WTC11 (cell line): ENCODE data around the gene PTGIS. TPM values are rescaled to one million over a fixed set of nuclear protein-coding genes. Genes with fewer than 3 reads are reported as not detected.
A peak's percentile ranks its signal among the peaks of the same experiment; 100 is the strongest.

Experiments
- ATAC-seq: fragments of 200-7000 bp; cut with Tn5 transposase; 2 replicates; pipeline ENCODE4 v1.10.0; 2021; ENCODE audit warnings: mild to moderate bottlenecking, moderate library complexity
- CTCF ChIA-PET: fragments of 300-600 bp; sonication (Branson Sonifier 250); formaldehyde crosslinking; loops from one replicate; lab custom pipeline; 2021; ENCODE audit warnings: antibody characterized with exemption; lab: Charles Lee
- POLR2A ChIA-PET: fragments of 350-600 bp; sonication (Branson Sonifier 250); formaldehyde crosslinking; loops from one replicate; lab custom pipeline; 2021; ENCODE audit warnings: antibody characterized with exemption; lab: Charles Lee
- DNase-seq: peaks from one replicate; pipeline ENCODE4 v3.0.0; 2021; ENCODE audit warnings: low spot score
- H3K27ac Mint-ChIP-seq: 2 replicates; pipeline ENCODE4 v1.8.0; 2021; ENCODE audit warnings: mixed read lengths
- H3K27me3 Mint-ChIP-seq: 2 replicates; pipeline ENCODE4 v1.8.0; 2021; ENCODE audit warnings: low read depth, mild to moderate bottlenecking, moderate library complexity, mixed read lengths
- H3K36me3 Mint-ChIP-seq: 2 replicates; pipeline ENCODE4 v1.8.0; 2021; ENCODE audit warnings: mixed read lengths
- H3K4me1 Mint-ChIP-seq: 2 replicates; pipeline ENCODE4 v1.8.0; 2022; ENCODE audit warnings: mixed read lengths
- H3K4me3 Mint-ChIP-seq: 2 replicates; pipeline ENCODE4 v1.8.0; 2021; ENCODE audit warnings: mild to moderate bottlenecking, moderate library complexity, mixed read lengths
- H3K9me3 Mint-ChIP-seq: 2 replicates; pipeline ENCODE4 v1.8.0; 2021; ENCODE audit warnings: mixed read lengths
- CREB1 ChIP-seq: sonication (generic); formaldehyde crosslinking; IDR thresholded peaks from 2 replicates; pipeline ENCODE4 v1.8.0; 2023; ENCODE audit warnings: mild to moderate bottlenecking, missing genetic modification reagents
- CTCF ChIP-seq: fragments of 200-600 bp; IDR thresholded peaks from 2 replicates; pipeline ENCODE4 v1.8.0; 2022; ENCODE audit warnings: antibody characterized with exemption
- E2F4 ChIP-seq: sonication (generic); formaldehyde crosslinking; IDR thresholded peaks from 2 replicates; pipeline ENCODE4 v1.8.1; 2022; ENCODE audit warnings: low read depth, mild to moderate bottlenecking, moderate library complexity, missing genetic modification reagents, borderline replicate concordance
- E2F5 ChIP-seq: sonication (generic); formaldehyde crosslinking; IDR thresholded peaks from 2 replicates; pipeline ENCODE4 v1.8.1; 2022; ENCODE audit warnings: mild to moderate bottlenecking, moderate library complexity, missing genetic modification reagents
- ETV6 ChIP-seq: sonication (generic); formaldehyde crosslinking; IDR thresholded peaks from 2 replicates; pipeline ENCODE4 v1.8.1; 2022; ENCODE audit warnings: mild to moderate bottlenecking, missing genetic modification reagents
- FOXJ3 ChIP-seq: sonication (generic); formaldehyde crosslinking; IDR thresholded peaks from 2 replicates; pipeline ENCODE4 v1.9.0; 2021; ENCODE audit warnings: missing genetic modification reagents, mild to moderate bottlenecking, borderline replicate concordance
- GABPB1 ChIP-seq: sonication (generic); formaldehyde crosslinking; IDR thresholded peaks from 2 replicates; pipeline ENCODE4 v1.8.1; 2023; ENCODE audit warnings: mild to moderate bottlenecking, missing genetic modification reagents
- GTF2I ChIP-seq: fragments of 250-450 bp; sonication (Bioruptor Pico); conservative IDR thresholded peaks from 2 replicates; pipeline ENCODE4 v1.4.0; 2021; ENCODE audit warnings: mild to moderate bottlenecking
- IRF1 ChIP-seq: sonication (generic); formaldehyde crosslinking; IDR thresholded peaks from 2 replicates; pipeline ENCODE4 v1.8.0; 2023; ENCODE audit warnings: missing genetic modification reagents
- MAX ChIP-seq: sonication (generic); formaldehyde crosslinking; IDR thresholded peaks from 2 replicates; pipeline ENCODE4 v1.8.0; 2022; ENCODE audit warnings: mild to moderate bottlenecking, missing genetic modification reagents
- MYBL2 ChIP-seq: sonication (generic); formaldehyde crosslinking; IDR thresholded peaks from 2 replicates; pipeline ENCODE4 v1.8.1; 2023; ENCODE audit warnings: mild to moderate bottlenecking, moderate library complexity, missing genetic modification reagents
- NFATC4 ChIP-seq: fragments of 250-450 bp; sonication (Bioruptor Pico); IDR thresholded peaks from 2 replicates; pipeline ENCODE4 v1.9.0; 2021; ENCODE audit warnings: mild to moderate bottlenecking
- NFYB ChIP-seq: sonication (generic); formaldehyde crosslinking; conservative IDR thresholded peaks from 2 replicates; pipeline ENCODE4 v1.8.0; 2022; ENCODE audit warnings: low read depth, missing genetic modification reagents
- NR3C1 ChIP-seq: sonication (generic); formaldehyde crosslinking; conservative IDR thresholded peaks from 2 replicates; pipeline ENCODE4 v1.8.1; 2023; ENCODE audit warnings: low read depth, mild to moderate bottlenecking, missing genetic modification reagents
- PRRX2 ChIP-seq: fragments of 250-450 bp; sonication (Bioruptor Pico); IDR thresholded peaks from 2 replicates; pipeline ENCODE4 v1.8.0; 2021; ENCODE audit warnings: mild to moderate bottlenecking
- SOX15 ChIP-seq: fragments of 250-450 bp; sonication (Bioruptor Pico); IDR thresholded peaks from 2 replicates; pipeline ENCODE4 v1.9.0; 2021; ENCODE audit warnings: mild to moderate bottlenecking
- ZNF219 ChIP-seq: sonication (generic); formaldehyde crosslinking; IDR thresholded peaks from 2 replicates; pipeline ENCODE4 v1.8.0; 2023; ENCODE audit warnings: missing genetic modification reagents, mild to moderate bottlenecking, borderline replicate concordance
- ZNF263 ChIP-seq: sonication (generic); formaldehyde crosslinking; IDR thresholded peaks from 2 replicates; pipeline ENCODE4 v1.8.1; 2022; ENCODE audit warnings: low read depth, mild to moderate bottlenecking, moderate library complexity, missing genetic modification reagents
- ZNF423 ChIP-seq: fragments of 250-450 bp; sonication (Bioruptor Pico); IDR thresholded peaks from 2 replicates; pipeline ENCODE4 v2.1.2; 2022; ENCODE audit warnings: mild to moderate bottlenecking, moderate library complexity
- total RNA-seq: library from RNA; stranded (reverse); gene quantifications from 3 replicates; pipeline ENCODE4 v1.2.3, GENCODE V29; 2021

Gene PTGIS
- total RNA-seq, 1 experiment from 2014 or later: 24.3 TPM

- Mint-ChIP-seq H3K4me1 (peaks cover 3% of the 10 kb centered on the region; the same call in 1 of the 2 replicates), H3K27me3 (no peaks in the 10 kb centered on the region), H3K36me3 (peaks cover 43% of the 10 kb centered on the region), H3K9me3 (peaks cover 10% of the 10 kb centered on the region)
- ChIA-PET POLR2A (interaction anchor here (0.6 to 1.2 kb wide), 2 partner anchors 64 to 67 kb away, joined by 5 read pairs; no protein-coding TSS in a partner anchor), CTCF (interaction anchor here (0.5 to 10.6 kb wide), 86 partner anchors 9 to 394 kb away, joined by 3 to 540 read pairs (median 5); partner anchors contain the start of genes B4GALT5 and RNF114)
- TF ChIP-seq ZNF263 (CRISPR knock-in tag) (no peak), E2F5 (CRISPR knock-in tag) (no peak), GTF2I (CRISPR knock-in tag) (peak; percentile 57; the same call in 1 of the 2 replicates), ETV6 (CRISPR knock-in tag) (no peak; the same call in 1 of the 2 replicates), GABPB1 (no peak), ZNF423 (CRISPR knock-in tag) (no peak), CTCF (peak; percentile 85)
- TF ChIP-seq, all 79 proteins: peak for 2
- DNase-seq: peak; percentile 79
- no peak overlapping the region for H3K4me3 Mint-ChIP-seq
- no peak overlapping the region for H3K27ac Mint-ChIP-seq
- ATAC-seq: peak; percentile 72
Observed at GRCh38 chr20:49541733-49542513, 26.0 kb downstream of the PTGIS start.

- Mint-ChIP-seq H3K27ac (no peak overlapping the region), H3K4me1 (peaks cover 3% of the 10 kb centered on the region; the same call in 1 of the 2 replicates), H3K4me3 (no peak overlapping the region), H3K9me3 (peaks cover 9% of the 10 kb centered on the region), H3K27me3 (no peaks in the 10 kb centered on the region), H3K36me3 (peaks cover 34% of the 10 kb centered on the region)
- TF ChIP-seq E2F4 (CRISPR knock-in tag) (no peak), ETV6 (CRISPR knock-in tag) (no peak), NFATC4 (CRISPR knock-in tag) (no peak), PRRX2 (CRISPR knock-in tag) (no peak), NR3C1 (CRISPR knock-in tag) (no peak), MYBL2 (CRISPR knock-in tag) (no peak), MAX (CRISPR knock-in tag) (no peak), NFYB (CRISPR knock-in tag) (no peak), SOX15 (CRISPR knock-in tag) (no peak), FOXJ3 (no peak), ZNF423 (CRISPR knock-in tag) (no peak), CREB1 (CRISPR knock-in tag) (no peak), IRF1 (no peak), ZNF219 (CRISPR knock-in tag) (no peak)
- no peak for DNase-seq
- ChIA-PET CTCF (interaction anchor here (0.5 to 10.6 kb wide), 84 partner anchors 8 to 396 kb away, joined by 3 to 540 read pairs (median 5); partner anchors contain the start of genes B4GALT5 and RNF114), POLR2A (interaction anchor here (1.2 kb wide), 1 partner anchor 68 kb away, joined by 5 read pairs; no protein-coding TSS in a partner anchor)
- no peak for ATAC-seq
Observed at GRCh38 chr20:49540687-49541435, 27.1 kb downstream of the PTGIS start.
